Activated CD8-positive, alpha-beta T cell treated with anti-CD3 and anti-CD28 coated beads for 36 hours (primary cell): ENCODE measurements around the gene CIROP. TPM values are rescaled to one million over a fixed set of nuclear protein-coding genes. Genes with fewer than 3 reads are reported as not detected.

ENCODE experiments used
- ATAC-seq: fragments of 200-7000 bp; cut with Tn5 transposase; one replicate; pipeline ENCODE4 v1.10.0; 2021; ENCODE audit warnings: mild to moderate bottlenecking, moderate library complexity
- CTCF ChIA-PET: fragments of 350-600 bp; sonication (Branson Sonifier 250); formaldehyde crosslinking; loops from one replicate; lab custom pipeline; 2021; ENCODE audit warnings: antibody characterized with exemption; lab: Charles Lee
- POLR2A ChIA-PET: fragments of 350-600 bp; sonication (Branson Sonifier 250); formaldehyde crosslinking; loops from one replicate; lab custom pipeline; 2021; ENCODE audit warnings: antibody characterized with exemption; lab: Charles Lee
- DNase-seq: peaks from one replicate; pipeline ENCODE4 v3.0.0-alpha.2; 2020
- H3K27ac Mint-ChIP-seq: one replicate; pipeline ENCODE4 v1.8.0; 2021; ENCODE audit warnings: mild to moderate bottlenecking, mixed read lengths
- H3K27me3 Mint-ChIP-seq: one replicate; pipeline ENCODE4 v1.8.0; 2021; ENCODE audit warnings: mixed read lengths
- H3K36me3 Mint-ChIP-seq: one replicate; pipeline ENCODE4 v1.8.0; 2021; ENCODE audit warnings: low read depth, mixed read lengths
- H3K4me1 Mint-ChIP-seq: one replicate; pipeline ENCODE4 v1.8.0; 2021; ENCODE audit warnings: low read depth, mixed read lengths
- H3K4me3 Mint-ChIP-seq: one replicate; pipeline ENCODE4 v1.8.0; 2021; ENCODE audit warnings: mild to moderate bottlenecking, moderate library complexity, mixed read lengths
- H3K9me3 Mint-ChIP-seq: one replicate; pipeline ENCODE4 v1.8.0; 2021; ENCODE audit warnings: mixed read lengths
- CTCF ChIP-seq: fragments of 200-600 bp; IDR thresholded peaks from one replicate; pipeline ENCODE4 v1.8.0; 2022; ENCODE audit warnings: antibody characterized with exemption, mild to moderate bottlenecking
- intact Hi-C: fragments of 100-400 bp; cut with micrococcal nuclease; formaldehyde crosslinking; loops from one replicate; pipeline ENCODE4 v1.10.0; 2022
- total RNA-seq, 2 experiments: library from RNA; stranded (reverse); gene quantifications; one replicate each; pipeline ENCODE4 v1.2.3, GENCODE V29; 2021

Gene CIROP
- total RNA-seq, 2 experiments from 2014 or later = not detected

- TF ChIP-seq CTCF = peak; percentile 62
- intact Hi-C loops = no loop called here
- H3K36me3 Mint-ChIP-seq = peaks cover 5% of the 10 kb centered on the region
Observed at GRCh38 chr14:23054000-23054811, 50.6 kb downstream of the CIROP start.

GRCh38 chr14:23053426-23053825 is 51.4 kb downstream of the CIROP start:
- Mint-ChIP-seq H3K36me3 (peaks cover 5% of the 10 kb centered on the region), H3K9me3 (no peaks in the 10 kb centered on the region), H3K4me3 (no peak overlapping the region), H3K27me3 (peaks cover 7% of the 10 kb centered on the region), H3K27ac (no peak overlapping the region), H3K4me1 (peaks cover 19% of the 10 kb centered on the region)
- no peak for TF ChIP-seq CTCF
- intact Hi-C loops = no loop called here
- DNase-seq (no peak), ATAC-seq (no peak)
- ChIA-PET CTCF (interaction anchor here (1.1 to 16.5 kb wide), 7 partner anchors 13 to 80 kb away, joined by 3 to 518 read pairs (median 125); partner anchors contain the start of gene AJUBA), POLR2A (interaction anchor here (1.3 kb wide), 1 partner anchor 46 kb away, joined by 4 read pairs; no protein-coding TSS in a partner anchor)

More at GRCh38 chr14:23054000-23054811, 50.6 kb downstream of the CIROP start:
- peaks cover 7% of the 10 kb centered on the region for H3K27me3 Mint-ChIP-seq
- ChIA-PET POLR2A (interaction anchor here (0.9 to 2.8 kb wide), 4 partner anchors 47 to 71 kb away, joined by 4 to 10 read pairs (median 6); no protein-coding TSS in a partner anchor), CTCF (interaction anchor here (0.7 to 16.5 kb wide), 14 partner anchors 11 to 119 kb away, joined by 3 to 518 read pairs (median 6); partner anchors contain the start of gene AJUBA)
- peak; percentile 72 for DNase-seq
- H3K27ac Mint-ChIP-seq = no peak overlapping the region
- H3K4me1 Mint-ChIP-seq = peaks cover 19% of the 10 kb centered on the region
- no peak for ATAC-seq
- H3K4me3 Mint-ChIP-seq = no peak overlapping the region
- H3K9me3 Mint-ChIP-seq = no peaks in the 10 kb centered on the region

GRCh38 chr14:23052671-23053070 is 52.1 kb downstream of the CIROP start:
- intact Hi-C loops = no loop called here
- no peak for DNase-seq
- peaks cover 14% of the 10 kb centered on the region for H3K4me1 Mint-ChIP-seq
- H3K27ac Mint-ChIP-seq = no peak overlapping the region
- H3K36me3 Mint-ChIP-seq = no peaks in the 10 kb centered on the region
- POLR2A ChIA-PET = interaction anchor here (1.5 kb wide), 1 partner anchor 78 kb away, joined by 3 read pairs; no protein-coding TSS in a partner anchor
- CTCF ChIA-PET = interaction anchor here (0.9 to 16.5 kb wide), 8 partner anchors 10 to 118 kb away, joined by 3 to 518 read pairs (median 65); partner anchors contain the start of gene AJUBA
- no peak for ATAC-seq
- no peak overlapping the region for H3K4me3 Mint-ChIP-seq
- no peak for TF ChIP-seq CTCF
- no peaks in the 10 kb centered on the region for H3K9me3 Mint-ChIP-seq
- H3K27me3 Mint-ChIP-seq = peaks cover 7% of the 10 kb centered on the region

GRCh38 chr14:23052182-23052623 is 52.6 kb downstream of the CIROP start:
- Mint-ChIP-seq H3K9me3 (no peaks in the 10 kb centered on the region), H3K4me3 (no peak overlapping the region), H3K27me3 (peaks cover 9% of the 10 kb centered on the region), H3K4me1 (peaks cover 14% of the 10 kb centered on the region), H3K27ac (no peak overlapping the region), H3K36me3 (no peaks in the 10 kb centered on the region)
- no peak for DNase-seq
- ChIA-PET CTCF (interaction anchor here (0.9 to 16.5 kb wide), 6 partner anchors 10 to 117 kb away, joined by 3 to 518 read pairs (median 103); partner anchors contain the start of gene AJUBA), POLR2A (interaction anchor here (1.5 kb wide), 1 partner anchor 77 kb away, joined by 3 read pairs; no protein-coding TSS in a partner anchor)
- no peak for ATAC-seq
- intact Hi-C loops = no loop called here
- no peak for TF ChIP-seq CTCF
